HG03139 (cell line): ENCODE results near the gene PMEPA1.

Experiments used
- ATAC-seq: cut with Tn5 transposase; IDR thresholded peaks from one replicate; pipeline ENCODE4 v1.9.1; 2021; ENCODE audit not compliant: unreplicated experiment

The PMEPA1 gene

GRCh38 chr20:57737349-57737748 is 27.5 kb upstream of the PMEPA1 start:
- ATAC-seq, result no peak

GRCh38 chr20:57736738-57737347 is 27.0 kb upstream of the PMEPA1 start:
- no peak for ATAC-seq

GRCh38 chr20:57735831-57736737 is 26.3 kb upstream of the PMEPA1 start:
- no peak for ATAC-seq

GRCh38 chr20:57734754-57735153 is 24.9 kb upstream of the PMEPA1 start:
- no peak for ATAC-seq

- ATAC-seq, result no peak
Measured at GRCh38 chr20:57732226-57732625, 22.4 kb upstream of the PMEPA1 start.

- no peak for ATAC-seq
Measured at GRCh38 chr20:57728762-57729161, 18.9 kb upstream of the PMEPA1 start.

- ATAC-seq, result no peak
Measured at GRCh38 chr20:57727863-57728262, 18.0 kb upstream of the PMEPA1 start.

GRCh38 chr20:57725636-57726035 is 15.8 kb upstream of the PMEPA1 start:
- ATAC-seq, result no peak

GRCh38 chr20:57724610-57725405 is 15.0 kb upstream of the PMEPA1 start:
- no peak for ATAC-seq

- ATAC-seq, result no peak
Measured at GRCh38 chr20:57723816-57724215, 14.0 kb upstream of the PMEPA1 start.

- no peak for ATAC-seq
Measured at GRCh38 chr20:57719951-57720350, 10.1 kb upstream of the PMEPA1 start.

- ATAC-seq, result peak; percentile 91
Measured at GRCh38 chr20:57718490-57719009, 8.7 kb upstream of the PMEPA1 start.

- no peak for ATAC-seq
Measured at GRCh38 chr20:57717797-57718196, 8.0 kb upstream of the PMEPA1 start.

GRCh38 chr20:57716901-57717300 is 7.1 kb upstream of the PMEPA1 start:
- ATAC-seq, result no peak

- no peak for ATAC-seq
Measured at GRCh38 chr20:57716202-57716601, 6.4 kb upstream of the PMEPA1 start.

- ATAC-seq, result no peak
Measured at GRCh38 chr20:57715268-57715904, 5.6 kb upstream of the PMEPA1 start.

- ATAC-seq, result no peak
Measured at GRCh38 chr20:57714409-57715267, 4.8 kb upstream of the PMEPA1 start.

- no peak for ATAC-seq
Measured at GRCh38 chr20:57713951-57714350, 4.1 kb upstream of the PMEPA1 start.

- ATAC-seq, result no peak
Measured at GRCh38 chr20:57713505-57713903, 3.7 kb upstream of the PMEPA1 start.
